ENCODE data around the gene CACFD1. TPM values are rescaled to one million over a fixed set of nuclear protein-coding genes. Genes with fewer than 3 reads are reported as not detected.

Gene CACFD1
- total and polyA plus RNA-seq, 12 donors = 8.8 to 17.3 (median 10.8) TPM

DNA sequence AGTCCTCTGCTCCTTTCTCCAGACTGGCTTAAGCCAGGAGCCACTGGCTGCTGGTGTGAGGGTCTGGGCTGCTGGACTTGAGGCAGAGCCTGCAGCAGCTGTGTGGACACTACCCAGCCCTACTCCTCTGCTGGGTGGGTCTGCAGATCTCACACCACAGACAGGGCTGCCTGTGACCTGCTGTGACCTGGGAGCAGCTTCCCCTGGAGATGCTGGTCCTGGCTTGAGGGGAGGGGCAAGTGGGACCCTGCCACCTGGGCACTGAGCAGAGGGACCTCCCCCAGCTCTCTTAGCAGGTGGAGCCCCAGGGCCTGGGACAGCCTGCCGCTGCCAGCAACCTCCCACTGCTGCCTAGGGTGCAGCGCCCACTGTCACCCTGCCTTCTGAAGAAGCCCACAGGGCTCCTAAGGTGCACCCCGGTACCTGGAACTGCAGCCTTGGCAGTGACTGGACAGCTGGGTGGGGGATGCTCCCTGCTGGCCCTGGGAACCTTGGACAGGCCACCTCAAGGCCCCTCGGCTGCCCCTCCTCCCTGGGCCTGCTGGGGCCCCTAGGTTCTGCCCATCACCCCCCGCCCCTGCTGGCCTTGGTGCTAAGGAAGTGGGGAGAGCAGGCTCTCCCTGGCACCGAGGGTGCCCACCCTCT lies 9.1 kb downstream of the CACFD1 start:
- H3K4me3 ChIP-seq = no peak overlapping the region
- peaks cover 0 to 50% (median 0%) of the 10 kb centered on the region in 9 donors for H3K36me3 ChIP-seq
- no peak for DNase-seq
- 89 to 92% methylated on average over 6 of the region's 6 CpGs for WGBS, 2 donors
- H3K9me3 ChIP-seq = no peaks in the 10 kb centered on the region
- no peak for TF ChIP-seq CTCF (IDR thresholded peaks at IDR 0.05)
- peaks cover 0 to 15% (median 0%) of the 10 kb centered on the region in 9 donors for H3K4me1 ChIP-seq
- no peak overlapping the region for H3K27ac ChIP-seq
- ATAC-seq = peak in 3 of 8 donors; percentile 5 to 18 (median 5)
- no peaks in the 10 kb centered on the region for H3K27me3 ChIP-seq
- intact Hi-C loops (cut with DNase I) = no loop called here

GRCh38 chr9:133470427-133470924 lies 10.7 kb downstream of the CACFD1 start:
- DNase-seq = no peak
- no peak overlapping the region for H3K4me3 ChIP-seq
- peaks cover 0 to 58% (median 0%) of the 10 kb centered on the region in 9 donors for H3K36me3 ChIP-seq
- no peaks in the 10 kb centered on the region for H3K9me3 ChIP-seq
- H3K27me3 ChIP-seq = no peaks in the 10 kb centered on the region
- no peak for ATAC-seq
- TF ChIP-seq CTCF (IDR thresholded peaks at IDR 0.05) = no peak
- peaks cover 0 to 27% (median 0%) of the 10 kb centered on the region in 9 donors for H3K4me1 ChIP-seq
- intact Hi-C loops (cut with DNase I) = no loop called here
- WGBS, 2 donors = 79 to 89% methylated on average over 16 of the region's 16 CpGs
- H3K27ac ChIP-seq = no peak overlapping the region

DNA sequence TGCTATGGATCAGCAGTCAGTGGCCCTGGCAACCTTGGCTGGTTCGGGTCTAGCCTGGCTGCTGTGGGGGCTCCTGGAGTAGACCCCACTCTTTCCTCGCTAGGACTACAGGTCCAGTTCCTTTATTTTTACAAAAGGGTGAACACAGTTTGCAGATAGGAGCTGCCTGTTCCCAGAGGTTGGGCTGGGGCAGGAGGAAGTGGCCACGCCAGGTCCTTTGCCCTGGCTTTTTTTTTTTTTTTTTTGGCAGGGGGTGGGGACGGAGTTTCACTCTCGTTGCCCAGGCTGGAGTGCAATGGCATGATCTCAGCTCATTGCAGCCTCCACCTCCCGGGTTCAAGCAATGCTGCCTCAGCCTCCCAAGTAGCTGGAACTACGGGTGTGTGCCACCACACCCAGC lies 11.2 kb downstream of the CACFD1 start:
- TF ChIP-seq CTCF (IDR thresholded peaks at IDR 0.05) = no peak
- DNase-seq (no peak), ATAC-seq (no peak)
- 79 to 92% methylated on average over 7 of the region's 7 CpGs for whole genome bisulfite sequencing, 2 donors
- H3K9me3 ChIP-seq = no peaks in the 10 kb centered on the region
- H3K36me3 ChIP-seq = peaks cover 0 to 58% (median 0%) of the 10 kb centered on the region in 9 donors
- no peak overlapping the region for H3K4me3 ChIP-seq
- intact Hi-C loops (cut with DNase I) = no loop called here
- H3K27me3 ChIP-seq = no peaks in the 10 kb centered on the region
- H3K27ac ChIP-seq = no peak overlapping the region
- H3K4me1 ChIP-seq = peaks cover 0 to 32% (median 0%) of the 10 kb centered on the region in 9 donors

DNA sequence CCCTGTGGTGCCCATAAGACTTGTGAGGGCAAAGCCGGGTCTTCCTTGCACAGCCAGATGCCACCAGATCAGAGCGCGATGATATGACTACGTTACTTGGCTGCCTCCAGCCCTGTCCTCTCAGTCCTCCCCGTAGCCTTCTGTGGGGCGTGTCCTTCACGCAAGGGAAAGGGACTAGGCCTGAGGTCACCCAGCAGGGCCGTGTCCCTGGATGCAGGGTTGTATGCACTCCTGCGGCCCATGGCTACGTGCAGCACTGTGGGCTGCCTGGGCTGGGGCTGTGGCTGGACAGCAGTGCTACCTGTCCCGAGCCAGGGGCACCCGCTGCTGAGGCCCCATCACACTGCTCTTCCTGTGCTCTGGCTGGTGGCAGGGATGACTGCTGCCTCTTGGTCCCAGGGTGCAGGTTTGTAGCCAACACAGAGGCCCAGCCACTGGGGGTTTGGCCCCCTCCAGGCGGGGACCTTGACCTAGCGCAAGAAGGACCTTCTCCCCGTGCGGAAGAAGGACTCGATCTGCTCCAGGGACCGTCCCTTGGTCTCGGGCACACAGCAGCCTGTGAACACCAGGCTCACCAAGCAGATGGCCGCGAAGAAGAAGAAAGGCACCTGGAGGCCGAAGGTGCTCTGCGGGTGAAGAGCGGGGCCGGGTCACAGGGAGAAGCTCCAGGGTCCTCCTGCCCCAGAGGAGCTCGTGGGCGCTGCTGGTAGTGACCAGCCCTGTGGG lies 11.9 kb downstream of the CACFD1 start:
- Histone ChIP-seq H3K4me1 (peaks cover 0 to 39% (median 0%) of the 10 kb centered on the region in 9 donors), H3K36me3 (peaks cover 0 to 62% (median 0%) of the 10 kb centered on the region in 9 donors), H3K9me3 (no peaks in the 10 kb centered on the region), H3K27ac (no peak overlapping the region), H3K27me3 (no peaks in the 10 kb centered on the region), H3K4me3 (no peak overlapping the region)
- DNase-seq = no peak
- ATAC-seq = no peak
- 85 to 87% methylated on average over 27 of the region's 27 CpGs for WGBS, 2 donors
- no peak for TF ChIP-seq CTCF (IDR thresholded peaks at IDR 0.05)
- intact Hi-C loops (cut with DNase I) = no loop called here

All from heart right ventricle (tissue), 16 donors.